Endothelial cell of coronary artery (primary cell): Measurements from ENCODE around the gene CCKAR. TPM values are rescaled to one million over a fixed set of nuclear protein-coding genes. Genes with fewer than 3 reads are reported as not detected.

Experiments used
- total RNA-seq: library from RNA; depleted of rRNA; stranded (reverse); fragments of >200 nt; gene quantifications from 2 replicates; pipeline ENCODE4 v1.2.3, GENCODE V29; 2014

The CCKAR gene
- not detected in 2 replicates for total RNA-seq

GRCh38 chr4:26490111-26490959, at the start of gene CCKAR:
CCKAR (minus strand) TSS chr4:26490484; CDS start chr4:26490267, 217 bp downstream.

Other genes with a start within 250 kb of the CCKAR start
- 33.0 and 33.8 TPM in 2 replicates for gene RBPJ, start 169.5 kb downstream of the CCKAR start, total RNA-seq
- gene TBC1D19, start 93.6 kb upstream of the CCKAR start, total RNA-seq: 8.5 and 13.6 TPM in 2 replicates